GM21576 (cell line): ENCODE data around the gene ATP10B.

ENCODE experiments used
- ATAC-seq: cut with Tn5 transposase; IDR thresholded peaks from one replicate; pipeline ENCODE4 v1.9.1; 2021; ENCODE audit warnings: mild to moderate bottlenecking, moderate library complexity; ENCODE audit not compliant: unreplicated experiment

ATP10B gene

DNA sequence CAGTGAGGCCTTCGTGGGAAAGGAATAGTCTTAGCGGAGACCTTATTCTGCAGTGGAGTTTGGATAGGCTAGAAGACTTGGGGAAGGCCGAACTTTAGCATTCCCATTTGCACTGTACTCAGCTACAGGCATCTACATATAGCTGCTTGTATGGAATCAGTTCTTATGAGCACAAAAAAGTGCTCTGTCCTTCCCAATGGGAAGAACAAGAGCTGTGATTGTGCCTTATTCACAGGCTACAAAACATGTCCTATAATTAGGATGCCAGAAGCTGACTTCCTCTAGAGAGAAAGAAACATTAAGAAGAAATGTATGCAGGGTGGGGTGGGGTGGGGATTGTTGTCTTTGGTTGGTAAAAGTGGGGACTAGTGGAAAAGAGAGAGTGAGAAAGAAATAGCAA is 154.7 kb downstream of the ATP10B start:
- no peak for ATAC-seq

DNA sequence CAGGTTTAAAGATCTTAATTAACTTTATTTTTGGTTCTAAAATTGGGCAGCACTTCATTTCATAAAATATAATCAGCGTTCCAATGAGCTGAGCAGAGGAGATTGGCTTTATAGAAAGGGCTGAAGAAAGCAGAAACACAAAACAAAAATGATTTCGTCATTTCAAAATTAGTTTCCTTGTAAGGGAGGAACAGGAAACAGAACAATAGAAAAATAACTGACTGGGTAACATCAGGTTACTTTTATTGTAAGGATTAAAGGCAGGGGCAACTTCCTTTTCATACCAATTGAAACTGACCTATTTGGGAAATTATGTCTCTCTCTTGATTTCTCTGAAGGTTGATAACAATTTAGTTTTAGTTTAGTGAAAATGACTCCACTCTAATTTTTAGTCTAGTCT is 157.1 kb downstream of the ATP10B start:
- no peak for ATAC-seq

DNA sequence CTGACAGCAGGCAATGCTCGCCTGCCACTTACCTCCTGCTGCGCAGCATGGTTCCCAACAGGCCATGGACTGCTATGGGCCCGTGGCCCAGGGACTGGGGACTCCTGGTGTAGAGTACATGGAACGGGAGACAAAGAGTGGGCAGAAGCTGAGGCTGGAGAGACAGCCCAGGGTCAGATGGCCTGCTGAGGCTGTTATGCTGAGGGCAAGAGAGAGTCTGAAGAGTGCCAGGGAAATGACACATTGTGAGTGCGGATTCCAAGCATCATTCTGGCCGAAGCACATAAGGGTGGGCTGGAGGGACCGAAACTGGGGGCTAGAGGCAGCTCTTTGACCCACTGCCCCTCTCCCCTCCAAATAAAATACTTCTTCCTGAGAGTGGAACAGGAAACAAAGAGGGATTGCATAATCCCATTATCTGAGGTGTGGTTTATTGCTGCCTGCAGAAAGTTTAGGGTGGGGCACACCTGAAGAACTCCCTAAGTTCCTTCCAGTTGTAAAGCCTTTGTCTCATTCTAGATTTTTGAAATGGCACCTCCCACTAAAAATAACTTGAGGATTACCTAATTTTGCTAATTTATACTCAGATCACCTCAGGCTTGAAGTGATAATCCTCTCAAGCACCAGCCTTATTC is 158.1 kb downstream of the ATP10B start:
- ATAC-seq, result no peak

DNA sequence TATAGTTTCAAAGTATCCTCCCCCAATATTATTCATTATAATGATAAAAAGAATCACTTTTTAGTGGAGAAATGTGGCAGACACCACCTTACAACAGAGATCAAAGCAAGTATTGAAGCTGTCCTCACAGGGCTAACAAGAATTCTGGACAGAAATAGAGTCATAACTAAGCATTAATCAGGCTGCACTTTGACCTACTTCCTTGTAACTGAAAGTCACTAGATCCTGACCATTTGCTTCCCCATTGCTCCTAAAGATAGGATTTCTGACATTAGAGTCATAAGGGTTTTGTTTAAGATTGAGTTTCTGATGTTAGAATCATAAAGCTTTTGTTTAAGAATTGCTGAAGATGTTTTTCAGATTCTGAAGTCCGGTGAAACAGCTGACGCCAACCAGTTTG is 159.7 kb downstream of the ATP10B start:
- no peak for ATAC-seq

DNA sequence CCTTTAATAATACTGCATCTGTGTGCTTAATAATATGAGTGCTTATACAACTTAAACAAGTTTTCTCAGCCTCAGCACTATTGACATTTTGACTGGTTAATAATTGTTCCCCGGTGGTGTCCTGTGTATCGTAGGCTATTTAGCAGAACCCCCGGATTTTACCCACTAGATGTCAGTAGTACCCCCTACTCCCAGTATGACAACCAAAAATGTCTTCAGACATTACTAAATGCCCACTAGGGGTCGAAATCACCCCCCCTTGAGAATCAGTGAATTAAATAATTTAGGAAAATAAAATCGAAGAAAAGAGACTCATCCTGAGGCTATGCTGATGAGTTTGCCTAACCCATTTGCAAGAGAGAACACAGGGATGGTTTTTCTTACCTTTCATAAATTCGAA is 166.3 kb downstream of the ATP10B start:
- ATAC-seq, result peak; percentile 77

DNA sequence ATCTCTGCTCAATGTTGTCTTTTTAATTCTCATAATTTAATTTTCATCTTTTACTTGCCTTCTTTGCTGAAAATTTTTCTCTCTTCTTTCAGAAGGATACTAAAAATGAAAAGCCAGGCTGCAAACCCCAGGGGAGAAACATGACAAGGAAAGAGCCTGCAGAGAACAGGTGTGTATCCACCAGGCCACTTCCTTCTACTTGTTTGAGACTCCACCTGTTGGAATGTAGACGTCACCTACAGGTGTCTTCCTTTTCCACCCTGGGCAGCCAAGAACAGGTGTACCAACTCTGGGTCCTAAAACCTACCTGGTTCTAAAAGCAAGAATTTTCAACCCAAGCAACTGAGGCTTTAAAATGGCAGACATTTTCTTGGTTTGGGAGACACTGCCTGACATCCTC is 166.8 kb downstream of the ATP10B start:
- no peak for ATAC-seq

DNA sequence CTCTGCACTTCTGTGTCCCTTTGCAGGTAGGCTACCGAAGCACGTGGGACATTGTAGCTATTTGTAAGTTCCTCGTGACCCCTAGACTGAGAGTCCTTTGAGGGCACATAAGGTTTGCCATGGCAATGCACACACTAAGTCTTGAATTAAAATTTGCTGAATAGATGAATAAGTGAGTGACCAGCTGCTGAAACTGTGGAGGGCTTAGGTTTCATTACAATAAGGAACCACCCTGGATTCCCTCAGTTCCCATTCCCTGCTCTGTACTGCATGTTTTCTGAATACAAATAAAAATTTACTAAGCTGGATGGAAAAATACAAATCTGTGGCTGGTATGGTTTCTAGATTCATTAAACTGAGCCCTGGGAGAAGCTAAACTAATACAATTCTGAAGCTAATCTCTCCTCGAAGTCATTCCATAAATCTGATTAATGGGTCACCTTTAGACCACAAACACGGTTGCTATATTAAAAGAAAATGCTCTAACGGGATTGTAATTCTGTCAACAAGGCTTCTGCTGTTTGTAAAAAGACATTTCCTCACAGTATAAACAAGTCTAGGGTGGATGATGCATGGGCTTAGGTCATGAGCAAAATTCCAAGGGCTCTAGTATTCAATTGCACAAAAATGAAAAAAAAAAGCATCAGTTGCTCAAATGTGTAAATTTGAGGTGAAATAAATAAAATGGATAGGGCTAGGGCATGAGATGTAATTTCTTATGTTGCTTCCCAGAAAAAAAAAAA is 172.3 kb downstream of the ATP10B start:
- ATAC-seq, result no peak

DNA sequence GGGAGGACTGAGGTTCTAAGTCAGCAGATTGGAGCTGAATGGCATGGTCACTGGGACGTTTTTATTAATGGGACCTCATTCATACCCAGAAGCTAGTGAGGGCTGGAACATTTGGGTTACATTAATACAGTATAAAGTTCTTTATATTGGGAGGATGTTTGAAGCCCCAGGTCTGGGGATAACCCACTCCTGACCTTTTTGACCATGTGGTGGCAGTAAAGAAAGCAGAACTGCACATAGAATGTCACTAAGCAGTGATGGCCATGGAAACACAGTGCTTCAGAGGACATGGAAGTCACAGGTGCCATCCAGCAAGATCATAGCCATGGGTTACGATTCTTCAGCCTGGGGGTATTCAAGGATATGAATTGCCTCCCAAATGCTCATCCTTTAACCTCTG is 176.0 kb downstream of the ATP10B start:
- ATAC-seq, result peak; percentile 47

DNA sequence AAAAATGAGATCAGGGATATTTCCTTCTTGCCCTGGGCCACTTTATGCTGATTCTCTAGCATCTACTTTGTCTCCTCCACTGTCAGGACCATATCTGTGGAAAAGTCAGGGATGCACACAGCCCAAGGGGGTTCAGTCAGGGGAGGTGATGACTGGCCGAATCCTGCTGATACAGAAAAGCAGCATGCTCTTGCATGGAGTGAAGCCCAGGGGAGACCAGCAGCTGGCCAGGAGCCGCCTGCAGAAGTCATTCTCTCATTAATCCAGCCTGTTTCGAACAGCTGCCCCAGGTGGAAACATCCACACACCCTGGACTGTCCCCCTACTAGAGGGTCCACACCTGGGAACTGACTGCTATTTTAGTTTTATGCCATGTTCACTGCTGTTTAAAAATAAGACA is 177.1 kb downstream of the ATP10B start:
- ATAC-seq, result no peak

DNA sequence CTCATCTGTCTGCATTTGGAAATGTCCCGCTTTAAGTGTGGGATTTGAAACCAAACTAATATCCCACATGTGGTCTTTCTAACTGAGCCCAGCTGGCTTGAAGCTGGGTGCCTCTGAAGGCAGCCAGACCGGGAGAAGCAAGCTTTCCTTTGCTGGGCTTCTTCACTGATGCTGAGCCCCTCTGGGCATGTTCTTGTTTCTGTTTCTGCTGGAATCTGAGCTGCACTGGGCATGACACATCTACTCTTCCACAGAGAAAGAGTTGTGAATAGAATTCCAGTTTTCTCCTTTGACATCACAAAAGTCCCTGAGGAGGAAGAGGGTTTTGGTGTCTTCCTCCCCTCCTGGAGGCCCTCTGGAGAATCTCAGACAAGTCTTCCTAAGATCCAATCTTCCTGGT is 179.5 kb downstream of the ATP10B start:
- ATAC-seq, result no peak

DNA sequence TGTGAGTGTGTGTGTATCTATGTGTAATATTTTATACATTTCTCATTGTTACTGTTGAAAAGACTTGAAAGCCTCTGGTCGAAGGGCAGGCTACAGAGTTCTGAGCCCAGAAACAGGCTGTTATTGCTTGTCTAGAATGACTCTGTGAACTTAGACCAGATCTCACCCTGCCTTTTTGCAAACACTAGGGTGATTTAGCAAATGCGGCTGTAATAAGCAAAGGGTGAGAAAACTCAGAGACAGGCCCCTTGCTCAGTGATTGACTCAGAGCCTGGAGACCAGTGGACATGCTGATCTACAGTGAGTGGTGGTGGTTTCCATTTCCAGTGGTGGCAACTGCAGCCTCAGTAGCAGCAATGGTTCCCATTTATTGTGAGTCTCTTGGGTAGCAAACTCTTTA is 183.7 kb downstream of the ATP10B start:
- no peak for ATAC-seq

DNA sequence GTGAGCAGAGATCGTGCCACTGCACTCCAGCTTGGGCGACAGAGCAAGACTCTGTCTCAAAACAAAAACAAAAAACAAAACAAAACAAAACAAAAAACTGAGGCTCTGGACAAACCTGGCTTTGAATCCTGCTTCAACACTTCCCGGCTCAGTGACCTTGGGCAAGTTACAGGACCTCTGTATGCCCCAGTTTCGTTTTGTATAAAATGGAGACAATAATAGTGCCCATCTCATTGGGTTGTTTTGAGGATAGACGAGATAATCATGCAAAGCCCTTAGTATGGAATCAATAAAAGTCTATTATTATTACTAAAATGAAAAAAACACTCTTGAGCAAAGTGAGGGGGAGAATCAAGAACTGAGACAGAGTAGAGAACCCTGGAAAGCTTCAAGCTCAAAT is 184.9 kb downstream of the ATP10B start:
- ATAC-seq, result no peak

DNA sequence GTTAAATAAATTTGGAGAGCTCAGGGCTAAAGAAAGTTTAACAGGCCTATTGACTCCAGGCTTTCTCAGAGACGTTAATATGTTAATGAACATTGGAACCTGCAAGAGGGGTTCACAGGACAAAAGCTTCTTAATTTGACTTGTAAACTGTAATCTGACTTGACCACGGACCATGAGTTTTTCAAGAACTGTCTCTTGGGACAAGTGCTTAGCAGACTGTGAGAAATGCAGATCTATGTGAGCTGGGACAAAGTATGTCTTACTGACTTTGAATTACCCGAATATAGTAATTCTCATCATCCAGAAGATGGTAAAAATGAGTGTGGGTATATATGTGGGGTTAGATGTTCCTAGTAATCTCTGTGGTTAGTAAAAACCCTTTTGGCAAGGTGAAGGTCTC is 186.6 kb downstream of the ATP10B start:
- no peak for ATAC-seq

DNA sequence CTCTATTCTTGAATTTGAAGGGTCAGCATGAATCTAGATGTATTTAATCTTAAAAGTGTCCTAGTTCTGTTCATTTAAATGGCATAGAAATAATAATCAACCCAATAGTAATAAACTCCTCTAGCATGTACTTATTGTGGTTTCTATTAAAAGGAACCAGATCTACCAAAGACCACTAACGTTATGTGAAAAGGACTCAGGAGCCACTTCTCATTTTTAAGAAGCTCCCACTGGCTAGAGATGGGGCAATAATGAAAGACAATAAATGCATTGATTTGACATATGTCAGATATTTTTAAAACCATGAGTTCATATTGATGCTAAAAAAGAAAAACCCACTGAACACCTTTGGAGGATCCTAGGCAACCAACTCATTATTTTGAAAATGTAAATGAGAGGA is 191.9 kb downstream of the ATP10B start:
- no peak for ATAC-seq

DNA sequence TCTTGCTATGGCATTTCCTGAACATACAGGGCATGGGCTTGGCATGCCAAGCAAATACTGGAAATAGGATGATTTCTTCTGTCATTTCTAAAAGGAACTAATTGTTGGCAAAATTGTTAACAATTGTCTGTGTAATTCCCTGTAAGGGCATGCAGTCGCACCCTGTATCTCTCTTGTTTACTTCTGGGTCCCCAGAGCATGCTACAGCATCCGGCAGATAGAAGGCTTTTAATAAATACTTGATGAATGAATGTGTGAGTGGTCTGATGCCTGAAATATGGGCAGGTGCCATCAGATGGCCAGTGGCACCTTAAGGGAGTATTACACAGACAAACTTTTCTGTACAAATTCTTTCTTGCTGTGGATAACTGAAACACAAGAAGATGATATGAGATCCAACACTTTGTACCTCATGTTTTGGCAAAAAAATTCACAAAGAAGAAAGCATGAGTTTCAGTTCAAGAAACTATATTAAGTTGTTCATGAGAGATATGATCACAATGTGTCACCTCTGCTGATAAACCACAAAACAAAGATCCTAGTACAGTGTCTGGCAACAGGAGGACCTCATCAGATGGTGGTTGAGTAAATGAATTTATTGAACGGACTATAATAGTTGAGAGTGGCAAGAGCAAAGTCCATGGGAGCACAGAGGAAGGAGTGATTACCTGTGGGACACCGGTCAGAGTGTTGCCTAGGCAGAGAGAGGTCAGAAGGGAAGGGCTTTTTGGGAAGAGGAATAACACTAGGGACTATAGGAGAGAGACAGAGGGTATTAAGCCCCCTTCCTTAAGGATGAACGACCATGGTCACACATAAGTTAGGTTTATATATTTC is 194.2 kb downstream of the ATP10B start:
- no peak for ATAC-seq

DNA sequence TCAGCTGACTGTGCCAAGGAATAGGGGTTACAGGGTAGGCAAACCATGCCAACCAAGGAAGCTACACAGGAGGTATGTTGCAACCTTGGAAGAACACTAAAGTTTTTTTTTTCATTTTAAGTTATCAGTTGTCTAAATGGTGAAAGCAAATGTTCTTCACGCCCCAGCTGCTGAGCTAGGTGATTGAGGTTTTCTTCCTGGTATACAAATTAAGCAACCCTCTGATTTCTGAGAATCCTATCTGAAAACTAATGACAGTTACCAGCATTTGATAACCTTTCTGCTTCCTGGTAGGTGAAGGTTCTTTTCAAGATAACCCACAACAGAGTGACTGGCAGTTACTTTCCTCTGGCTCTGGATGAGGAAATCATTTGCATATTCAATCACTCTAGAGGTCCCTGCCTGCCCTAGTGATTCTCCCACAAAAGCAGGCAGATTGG is 194.9 kb downstream of the ATP10B start:
- no peak for ATAC-seq

DNA sequence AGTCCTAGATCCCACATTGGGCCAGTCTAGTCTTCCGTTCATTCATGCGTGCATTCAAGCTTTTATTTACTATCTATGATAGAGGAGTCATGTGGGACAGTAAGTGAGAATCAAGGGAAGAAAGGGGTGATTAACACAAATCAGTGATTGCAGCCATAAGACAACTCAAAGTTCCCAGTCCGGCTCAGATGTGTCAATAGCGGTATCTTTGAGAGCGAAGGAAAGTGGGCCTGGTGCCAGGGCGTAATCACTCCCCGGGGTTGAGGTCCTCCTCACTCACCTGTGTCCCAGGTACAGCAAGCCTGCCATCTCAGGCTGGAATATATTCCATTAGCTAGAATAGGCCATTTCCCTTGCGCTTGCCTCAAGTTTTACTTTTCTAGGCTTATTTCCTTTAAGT is 196.3 kb downstream of the ATP10B start:
- no peak for ATAC-seq

DNA sequence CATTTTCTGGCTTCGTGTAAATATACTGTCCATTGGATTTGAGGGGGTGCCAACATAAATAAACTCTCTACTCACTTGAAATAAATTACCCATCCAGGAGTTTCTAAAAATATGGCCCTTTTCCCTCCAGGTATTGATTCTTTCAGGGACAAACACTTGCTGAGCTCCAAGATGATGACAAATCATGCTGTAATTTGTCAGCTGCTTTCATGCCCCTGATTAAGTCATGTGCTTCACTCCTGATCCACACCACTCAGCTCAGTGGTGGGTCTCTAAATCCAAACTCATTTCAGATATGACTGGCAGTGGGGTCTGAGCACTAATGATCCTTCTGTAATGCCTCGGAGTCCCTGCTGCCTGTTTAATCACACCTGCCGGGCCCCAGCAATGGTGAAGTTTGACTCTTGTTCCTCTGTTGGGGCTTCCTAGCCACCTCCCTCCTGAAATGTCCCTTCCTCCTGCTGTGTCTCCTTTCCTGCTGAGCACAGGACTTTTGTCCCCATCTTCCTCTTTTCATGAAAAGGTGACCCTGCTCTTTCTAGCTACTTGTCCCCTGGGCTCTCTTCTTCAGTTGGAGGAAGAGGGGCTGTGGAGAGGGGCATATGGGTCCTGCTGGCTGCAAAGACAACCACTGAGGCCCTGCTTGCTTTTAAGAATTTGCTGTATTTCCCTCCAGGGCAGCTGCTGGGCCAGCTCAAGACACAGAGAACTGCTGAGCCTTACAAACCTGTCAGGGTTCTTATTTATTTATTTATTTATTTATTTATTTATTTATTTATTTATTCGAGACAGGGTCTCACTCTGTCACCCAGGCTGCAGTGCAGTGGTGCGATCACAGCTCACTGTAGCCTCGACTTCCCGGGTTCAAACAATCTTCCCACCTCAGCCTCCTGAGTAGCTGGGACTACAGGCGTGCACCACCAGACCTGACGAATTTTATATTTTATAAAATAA is 200.0 kb downstream of the ATP10B start:
- no peak for ATAC-seq

DNA sequence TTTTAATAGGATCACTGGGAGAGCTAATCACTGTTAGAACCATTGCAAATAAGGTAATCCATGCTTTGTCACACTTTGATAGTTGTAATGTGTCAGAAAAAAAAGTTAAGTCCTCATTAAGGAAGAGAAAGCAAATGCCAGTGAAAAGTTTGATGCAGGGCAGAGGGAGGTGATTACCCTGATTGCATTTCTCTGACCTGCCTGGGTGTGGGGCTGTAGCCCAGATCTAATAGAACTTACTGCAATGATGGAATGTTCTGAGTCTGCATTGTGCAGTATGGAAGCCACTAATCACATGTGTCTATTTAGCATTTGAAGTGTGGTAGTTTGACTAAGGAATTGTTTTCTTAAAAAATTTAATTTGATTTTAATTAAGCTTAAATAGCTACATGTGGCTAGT is 202.7 kb downstream of the ATP10B start:
- ATAC-seq, result peak; percentile 75

DNA sequence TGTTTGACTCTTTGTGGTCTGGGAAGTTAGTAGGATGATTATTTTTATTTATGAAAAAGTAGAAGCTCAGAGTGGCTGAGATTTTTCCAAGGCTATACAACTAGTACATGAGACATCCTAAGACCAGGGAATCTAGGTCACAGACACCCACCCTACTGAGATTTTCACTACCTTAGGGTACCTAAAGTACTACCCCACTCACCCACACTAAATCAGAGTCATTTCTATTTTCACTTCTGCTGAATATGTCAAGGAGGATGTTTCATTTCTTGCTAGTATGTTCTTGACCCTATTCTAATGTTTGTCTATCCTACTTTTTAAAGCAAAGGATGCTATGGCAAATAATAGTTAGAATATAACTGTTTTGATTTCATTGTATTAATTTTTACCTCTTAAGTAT is 206.0 kb downstream of the ATP10B start:
- ATAC-seq, result no peak
